ENCODE data around the gene USO1. TPM values are rescaled to one million over a fixed set of nuclear protein-coding genes. Genes with fewer than 3 reads are reported as not detected.

USO1 gene
- total and polyA plus RNA-seq, 2 of the 8 experiments (the other 6 are each of a cell fraction or from before 2014, with no cell fraction given): 57.3 to 198 TPM

DNA sequence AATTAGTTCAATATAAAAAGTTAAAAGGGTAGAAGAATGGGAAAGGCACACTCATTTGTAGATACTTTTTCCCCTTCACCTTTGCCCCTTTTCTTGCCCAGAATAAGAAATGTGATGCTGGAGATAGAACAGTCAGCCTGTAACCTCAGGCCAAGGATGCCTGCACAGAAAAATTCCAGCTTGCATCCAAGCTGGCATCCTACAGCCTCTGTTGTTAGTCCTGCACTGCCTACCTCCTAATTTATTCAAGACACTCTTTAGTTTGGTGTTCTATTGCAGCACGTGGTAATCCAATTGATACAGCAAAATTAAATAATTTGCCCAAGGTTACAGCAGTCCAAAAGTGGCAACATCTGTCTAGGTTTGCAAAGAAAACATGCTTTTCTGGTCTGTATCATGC lies 9.7 kb upstream of the USO1 start:
- FAIRE-seq: no peak
- Histone ChIP-seq H4K5ac (ENCODE audit: insufficient read length, low read depth, low read length) (no peak overlapping the region), H3K27ac (ENCODE audit: low read depth, low read length) (no peak overlapping the region), H4K91ac (replicated peaks; ENCODE audit: insufficient read length, low read length) (no peak overlapping the region), H3K23ac (ENCODE audit: insufficient read length) (no peak overlapping the region), H3K14ac (ENCODE audit: insufficient read length) (no peak overlapping the region), H3K4me3 (ENCODE audit: extremely low read depth in 1 of 4, insufficient read depth in 2 of 4, low read depth in 3 of 4, low read length in 4 of 4) (no peak overlapping the region), H4K8ac (ENCODE audit: extremely low read depth, insufficient read depth, low read length) (no peak overlapping the region), H2AFZ (ENCODE audit: low read length) (no peak overlapping the region), H3K4me1 (replicated peaks in 1 of 4; ENCODE audit: control insufficient read depth in 3 of 4, insufficient read depth in 4 of 4, low read length in 3 of 4) (no peaks in the 10 kb centered on the region; a peak in 2 of 7 replicates), H3K4ac (replicated peaks; ENCODE audit: insufficient read length, low read depth, low read length) (no peak overlapping the region), H3K9me3 (ENCODE audit: insufficient read depth in 2 of 2, low read depth in 1 of 2, low read length in 1 of 2) (no peaks in the 10 kb centered on the region), H3K27me3 (replicated peaks in 1 of 4; ENCODE audit: control insufficient read depth in 3 of 4, extremely low read depth in 1 of 4, insufficient read depth in 3 of 4, low read length in 3 of 4) (no peaks in the 10 kb centered on the region), H2BK12ac (ENCODE audit: low read depth, low read length) (no peak overlapping the region), H2AK5ac (ENCODE audit: low read depth, low read length) (no peak overlapping the region), H3K79me1 (ENCODE audit: low read depth, low read length) (peaks cover 14% of the 10 kb centered on the region; the same call in 1 of the 2 replicates), H3K18ac (ENCODE audit: extremely low read depth, low read length) (no peak overlapping the region), H2BK20ac (ENCODE audit: low read length) (no peak overlapping the region), H2BK120ac (replicated peaks; ENCODE audit: low read depth, low read length) (no peak overlapping the region), H2BK5ac (ENCODE audit: low read depth, low read length) (no peak overlapping the region), H4K20me1 (replicated peaks in 1 of 2; ENCODE audit: control insufficient read depth in 1 of 2, insufficient read depth in 2 of 2, low read length in 2 of 2) (peaks cover 0 to 2% of the 10 kb centered on the region in 2 experiments), H3K56ac (replicated peaks; ENCODE audit: insufficient read length, low read depth, low read length) (no peak overlapping the region), H3K36me3 (ENCODE audit: control insufficient read depth in 2 of 4, insufficient read depth in 4 of 4, low read length in 3 of 4) (peaks cover 0 to 30% (median 10%) of the 10 kb centered on the region in 4 experiments; a peak in 6 of 8 replicates), H3K79me2 (ENCODE audit: control insufficient read depth in 1 of 2, insufficient read depth in 2 of 2, low read length in 2 of 2) (peaks cover 9 to 89% of the 10 kb centered on the region in 2 experiments), H2BK15ac (ENCODE audit: low read length) (no peak overlapping the region), H3K4me2 (ENCODE audit: insufficient read depth in 1 of 2, low read depth in 2 of 2, low read length in 2 of 2) (no peak overlapping the region), H3K23me2 (ENCODE audit: low read depth, low read length) (no peaks in the 10 kb centered on the region), H3K9ac (replicated peaks in 1 of 4; ENCODE audit: extremely low read depth in 1 of 4, low read depth in 3 of 4, low read length in 3 of 4) (no peak overlapping the region; a peak in 1 of 7 replicates)
- peak in 1 of 2 experiments; percentile 22 for DNase-seq (ENCODE audit: low read depth in 1 of 2, low spot score in 2 of 2)
- no peak for TF ChIP-seq SAP30 (IDR thresholded peaks at IDR 0.05; ENCODE audit: insufficient read depth, insufficient replicate concordance, low read length)
- POLR2A ChIA-PET (ENCODE audit: partially characterized antibody): interaction anchor here (1.8 to 5.4 kb wide), 4 partner anchors 9 to 46 kb away, joined by 4 to 47 read pairs (median 24); partner anchors contain the start of gene USO1
- CTCF ChIA-PET (ENCODE audit: partially characterized antibody): interaction anchor here (0.7 to 8.2 kb wide), 6 partner anchors 8 to 31 kb away, joined by 3 to 78 read pairs (median 6); partner anchors contain the start of gene USO1
- WGBS, 2 experiments (ENCODE audit: extremely low coverage in 1 of 2, insufficient coverage in 1 of 2, insufficient read length in 1 of 2, insufficient replicate concordance in 2 of 2, low coverage in 1 of 2, low lambda C conversion rate in 2 of 2, missing lambda C conversion rate in 1 of 2): 94% methylated on average over 1 of the region's 1 CpG; no CpG with 5 or more reads in 1 of the 2 experiments
